ES-I3 (cell line): ENCODE data around the gene RBM38.

Experiments used
- H3K36me3 ChIP-seq: 2 replicates; pipeline ENCODE4 v1.6.1; 2013; ENCODE audit warnings: mild to moderate bottlenecking, low read length, control low read depth, moderate library complexity; ENCODE audit not compliant: insufficient read depth
- H3K4me1 ChIP-seq: 2 replicates; pipeline ENCODE4 v1.6.1; 2013; ENCODE audit warnings: mild to moderate bottlenecking, control low read depth, low read length; ENCODE audit not compliant: insufficient read depth
- H3K9ac ChIP-seq: 2 replicates; pipeline ENCODE4 v1.6.1; 2013; ENCODE audit warnings: low read depth, mild to moderate bottlenecking, low read length, moderate library complexity
- H3K9me3 ChIP-seq: 2 replicates; pipeline ENCODE4 v1.6.1; 2013; ENCODE audit warnings: mild to moderate bottlenecking, low read length, moderate library complexity; ENCODE audit not compliant: control insufficient read depth, insufficient read depth

The RBM38 gene

DNA sequence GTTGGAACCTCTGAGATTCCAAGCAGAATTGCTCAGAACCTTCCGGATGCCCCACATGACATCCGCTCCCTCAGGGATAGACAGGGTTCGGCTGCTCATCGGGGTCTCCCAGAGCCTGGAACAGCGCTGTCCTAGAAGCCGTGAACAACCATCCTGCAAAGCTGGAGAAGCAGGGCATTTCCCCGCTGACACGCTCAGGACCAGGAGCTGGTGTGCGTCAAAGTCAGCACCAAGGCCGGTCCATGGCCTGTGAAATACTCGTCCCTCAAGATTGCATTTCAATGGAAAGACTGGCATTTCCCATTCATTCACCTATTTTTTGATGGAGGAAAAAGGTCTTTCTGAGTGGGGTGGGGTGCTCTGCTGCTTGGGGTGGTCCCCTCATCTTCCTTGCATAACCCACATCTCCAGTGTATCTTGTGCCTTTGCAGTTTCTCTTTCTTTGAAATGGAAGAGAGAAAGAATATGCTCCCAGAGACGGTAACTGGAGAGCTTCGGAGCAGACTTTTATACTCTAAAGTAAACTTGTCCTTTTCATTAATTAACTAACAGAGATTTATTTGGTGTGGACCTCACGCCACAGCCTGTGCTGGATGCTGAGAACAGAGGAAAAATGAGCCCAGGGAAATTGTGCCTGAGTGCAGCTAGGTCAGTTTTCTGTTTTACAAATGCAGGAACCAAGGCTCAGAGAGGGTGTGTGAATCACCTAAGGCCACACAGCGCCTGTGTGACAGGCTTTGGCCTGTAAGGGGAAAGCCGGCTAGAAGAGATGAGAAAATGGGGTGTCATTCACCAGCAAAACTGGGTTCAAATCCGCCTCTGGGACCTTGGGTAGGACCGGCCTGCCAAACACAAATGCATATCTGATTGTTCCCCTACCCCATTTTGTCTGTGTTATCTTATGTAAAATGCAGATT lies 52.4 kb downstream of the RBM38 start:
- no peaks in the 10 kb centered on the region for H3K36me3 ChIP-seq
- no peak overlapping the region for H3K9ac ChIP-seq
- H3K4me1 ChIP-seq, result no peaks in the 10 kb centered on the region; the same call in 1 of the 2 replicates
- H3K9me3 ChIP-seq, result peaks cover 2% of the 10 kb centered on the region; the same call in 1 of the 2 replicates

DNA sequence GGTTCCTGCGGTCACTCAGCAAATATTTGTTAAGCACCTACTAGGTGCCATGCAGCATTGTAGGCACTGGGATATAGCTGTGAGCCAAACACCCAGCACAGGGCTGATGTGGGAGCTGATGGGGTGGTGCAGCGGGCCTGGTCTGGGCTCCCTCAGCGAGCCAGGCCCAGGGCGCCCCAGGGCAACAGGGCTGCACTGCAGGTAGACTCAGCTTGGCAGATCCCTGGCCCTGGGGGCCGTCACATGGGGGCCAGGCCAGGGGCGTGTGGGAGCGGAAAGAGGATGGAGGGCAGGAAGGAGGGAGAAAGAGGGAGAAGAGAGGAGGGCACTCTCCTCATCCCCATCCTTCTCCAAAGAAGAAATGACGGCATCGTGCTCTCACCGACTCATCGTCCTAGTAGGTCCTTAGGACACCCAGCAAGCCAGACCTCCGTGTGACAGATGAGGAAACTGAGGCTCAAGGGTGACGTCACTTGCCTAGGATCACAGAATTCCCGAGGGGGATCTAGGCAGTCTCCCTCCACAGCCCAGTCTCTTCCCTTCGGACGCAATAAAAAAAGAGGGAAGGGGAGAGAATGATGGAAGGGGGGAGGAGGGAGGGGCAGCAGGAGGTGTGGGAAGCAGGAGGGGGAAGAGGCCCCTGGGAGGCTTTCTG lies 53.3 kb downstream of the RBM38 start:
- H3K36me3 ChIP-seq, result no peaks in the 10 kb centered on the region
- H3K9me3 ChIP-seq, result peaks cover 2% of the 10 kb centered on the region; the same call in 1 of the 2 replicates
- H3K9ac ChIP-seq, result no peak overlapping the region
- no peaks in the 10 kb centered on the region; the same call in 1 of the 2 replicates for H3K4me1 ChIP-seq

DNA sequence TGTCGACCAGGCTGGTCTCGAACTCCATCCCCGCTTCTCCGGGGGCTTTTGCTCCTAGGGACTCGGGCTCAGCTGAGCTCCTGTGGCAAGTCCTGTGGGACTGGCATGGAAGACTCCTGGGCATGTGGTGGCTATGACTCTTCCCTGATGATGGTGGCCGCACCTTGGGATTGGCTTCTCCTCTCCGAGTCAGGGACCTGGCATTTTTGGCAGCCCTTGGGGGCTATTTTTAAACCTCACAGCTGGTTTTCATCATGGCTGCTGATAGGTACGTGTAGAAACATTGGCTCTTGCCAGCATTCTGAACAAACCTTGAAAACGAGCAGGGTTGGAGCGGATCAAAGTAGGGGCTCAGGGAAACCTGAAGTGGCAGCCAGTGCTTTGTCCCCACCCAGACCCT lies 54.1 kb downstream of the RBM38 start:
- H3K9ac ChIP-seq, result no peak overlapping the region
- H3K36me3 ChIP-seq, result no peaks in the 10 kb centered on the region
- H3K4me1 ChIP-seq, result no peaks in the 10 kb centered on the region
- H3K9me3 ChIP-seq, result peaks cover 2% of the 10 kb centered on the region; the same call in 1 of the 2 replicates

GRCh38 chr20:57445774-57446173 lies 54.6 kb downstream of the RBM38 start:
- peaks cover 2% of the 10 kb centered on the region; the same call in 1 of the 2 replicates for H3K9me3 ChIP-seq
- no peak overlapping the region for H3K9ac ChIP-seq
- H3K36me3 ChIP-seq, result no peaks in the 10 kb centered on the region
- no peaks in the 10 kb centered on the region for H3K4me1 ChIP-seq

DNA sequence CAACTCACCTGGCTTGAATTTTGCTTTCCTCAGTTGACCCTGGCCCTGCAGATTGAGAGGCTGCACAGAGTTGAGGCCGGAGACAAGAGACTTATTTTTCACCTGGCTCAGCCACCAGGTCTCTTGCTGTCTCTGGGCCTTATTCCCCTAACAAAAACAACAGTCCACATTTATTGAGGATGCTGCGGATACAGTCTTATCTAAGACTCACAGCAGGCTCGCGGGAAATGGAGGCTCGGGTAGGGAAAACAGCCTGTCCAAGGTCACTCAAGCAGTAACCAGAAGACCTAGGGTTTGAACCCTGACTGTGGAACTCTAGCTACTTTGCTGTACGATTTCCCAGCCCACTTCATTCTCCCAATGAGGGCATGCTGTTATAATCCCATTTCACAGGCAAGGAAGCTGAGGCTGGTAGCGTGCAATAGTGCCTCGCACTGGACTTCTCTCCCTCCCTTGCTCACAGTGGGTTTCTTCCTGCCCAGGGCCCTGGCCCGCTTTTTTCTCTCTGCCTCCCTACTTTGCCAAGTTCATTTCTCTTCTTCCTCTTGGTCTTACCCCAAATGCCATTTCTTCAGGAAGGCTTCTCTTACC lies 57.7 kb downstream of the RBM38 start:
- Histone ChIP-seq H3K9me3 (peaks cover 2% of the 10 kb centered on the region; the same call in 1 of the 2 replicates), H3K4me1 (0 out of 2 replicates have a peak, but pooled peaks cover 4% of the 10 kb centered on the region), H3K36me3 (no peaks in the 10 kb centered on the region), H3K9ac (no peak overlapping the region)

- Histone ChIP-seq H3K9ac (no peak overlapping the region), H3K36me3 (no peaks in the 10 kb centered on the region), H3K4me1 (0 out of 2 replicates have a peak, but pooled peaks cover 4% of the 10 kb centered on the region), H3K9me3 (peaks cover 2% of the 10 kb centered on the region; the same call in 1 of the 2 replicates)
These were observed 58.5 kb downstream of the RBM38 start for GRCh38 chr20:57449398-57450354.

DNA sequence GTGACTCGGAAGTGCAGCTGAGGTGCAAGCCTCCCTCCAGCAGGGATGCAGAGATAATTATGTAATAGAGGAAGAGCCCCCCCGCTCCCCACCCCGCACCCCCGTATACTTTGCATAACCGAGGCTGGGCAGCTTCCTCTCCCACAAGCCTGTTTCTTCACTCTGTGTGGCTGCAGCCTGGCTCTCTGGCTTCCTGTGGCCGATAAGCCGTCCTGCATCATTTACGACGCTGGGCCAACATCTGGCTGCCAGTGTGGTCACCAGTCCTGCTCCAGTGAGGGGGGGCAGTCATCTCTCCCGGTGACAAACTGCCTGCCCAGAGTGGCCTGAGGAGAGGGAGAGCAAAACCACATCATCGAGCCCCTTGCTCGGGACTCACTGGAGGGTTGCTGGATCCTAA lies 59.2 kb downstream of the RBM38 start:
- Histone ChIP-seq H3K9ac (no peak overlapping the region), H3K4me1 (0 out of 2 replicates have a peak, but pooled peaks cover 4% of the 10 kb centered on the region)

DNA sequence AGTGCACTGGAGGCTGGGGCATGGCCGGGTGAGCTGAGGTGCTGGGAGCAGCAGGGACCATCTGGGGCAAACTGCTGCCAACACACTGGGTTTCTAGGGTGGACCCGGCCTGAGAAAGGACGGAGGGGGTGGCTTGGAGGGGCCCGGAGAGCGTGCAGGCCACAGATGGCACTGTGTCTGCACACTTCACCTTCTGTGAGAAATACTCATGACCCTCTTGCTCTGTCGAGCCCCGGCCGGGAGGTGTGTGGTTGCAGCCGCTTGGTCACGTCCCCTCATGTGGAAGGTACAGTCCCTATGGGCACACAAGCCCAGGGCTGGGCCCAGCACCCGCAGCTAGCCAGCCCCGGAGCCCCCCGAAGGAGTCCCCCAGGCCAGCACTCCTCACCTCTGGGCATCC lies 59.7 kb downstream of the RBM38 start:
- 0 out of 2 replicates have a peak, but pooled peaks cover 4% of the 10 kb centered on the region for H3K4me1 ChIP-seq
- no peaks in the 10 kb centered on the region for H3K9me3 ChIP-seq
- no peaks in the 10 kb centered on the region for H3K36me3 ChIP-seq
- H3K9ac ChIP-seq, result no peak overlapping the region

More for the DNA sequence above, 59.2 kb downstream of the RBM38 start:
- Histone ChIP-seq H3K9me3 (peaks cover 2% of the 10 kb centered on the region; the same call in 1 of the 2 replicates), H3K36me3 (no peaks in the 10 kb centered on the region)

GRCh38 chr20:57451431-57451794 lies 60.2 kb downstream of the RBM38 start:
- Histone ChIP-seq H3K9me3 (no peaks in the 10 kb centered on the region), H3K9ac (no peak overlapping the region), H3K36me3 (no peaks in the 10 kb centered on the region), H3K4me1 (0 out of 2 replicates have a peak, but pooled peaks cover 4% of the 10 kb centered on the region)

DNA sequence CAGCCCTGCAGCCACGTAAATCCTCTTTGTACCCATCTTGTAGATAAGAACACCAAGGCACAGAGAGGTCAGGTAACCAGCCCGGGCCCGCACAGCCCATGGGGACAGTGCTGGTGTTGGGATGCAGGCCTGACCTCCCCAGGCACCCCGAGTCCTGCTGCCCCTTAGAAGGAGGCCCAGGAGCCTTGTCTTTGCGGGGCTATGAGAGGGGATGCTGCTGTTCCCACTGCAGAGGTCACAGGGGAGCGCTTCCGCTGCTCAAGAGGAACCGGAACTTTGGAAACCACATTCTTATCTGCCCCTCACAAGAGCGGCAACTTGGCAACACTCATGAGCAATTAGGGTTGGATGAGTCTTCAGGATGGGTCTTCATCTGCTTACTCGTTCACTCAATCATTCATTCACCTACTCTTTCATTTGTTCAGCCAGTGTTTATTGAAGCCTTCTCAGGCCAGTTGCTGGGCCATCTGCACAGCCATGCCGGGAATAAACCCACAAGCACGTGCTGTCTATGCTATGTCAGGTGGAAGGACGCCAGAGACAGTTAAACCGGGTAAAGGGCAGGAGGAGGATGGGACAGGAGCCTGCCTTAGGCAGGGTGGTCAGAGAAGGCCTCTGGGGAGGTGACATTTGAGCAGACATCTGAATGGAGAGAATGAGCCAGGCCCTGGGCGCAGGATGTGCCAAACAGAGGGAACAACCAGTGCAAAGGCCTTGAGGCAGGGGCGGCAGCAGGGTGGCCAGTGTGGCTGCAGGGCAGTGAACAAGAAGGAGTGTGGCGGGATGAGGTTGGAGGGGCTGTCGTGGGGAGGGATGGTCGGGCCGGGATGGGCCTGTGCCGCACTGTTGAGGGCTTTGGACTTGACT lies 60.8 kb downstream of the RBM38 start:
- H3K36me3 ChIP-seq, result no peaks in the 10 kb centered on the region
- no peak overlapping the region for H3K9ac ChIP-seq
- no peaks in the 10 kb centered on the region for H3K9me3 ChIP-seq
- 0 out of 2 replicates have a peak, but pooled peaks cover 4% of the 10 kb centered on the region for H3K4me1 ChIP-seq

- Histone ChIP-seq H3K9ac (no peak overlapping the region), H3K36me3 (no peaks in the 10 kb centered on the region), H3K4me1 (0 out of 2 replicates have a peak, but pooled peaks cover 4% of the 10 kb centered on the region), H3K9me3 (0 out of 2 replicates have a peak, but pooled peaks cover 2% of the 10 kb centered on the region)
These were observed 64.2 kb downstream of the RBM38 start for GRCh38 chr20:57455386-57455785.

GRCh38 chr20:57456116-57456515 lies 64.9 kb downstream of the RBM38 start:
- Histone ChIP-seq H3K4me1 (0 out of 2 replicates have a peak, but pooled peaks cover 3% of the 10 kb centered on the region), H3K36me3 (no peaks in the 10 kb centered on the region), H3K9ac (no peak overlapping the region), H3K9me3 (0 out of 2 replicates have a peak, but pooled peaks cover 2% of the 10 kb centered on the region)
